ENCODE data around the gene ZNF560.

GRCh38 chr19:9507285-9507684, 8.9 kb upstream of the ZNF560 start:
- TF ChIP-seq CTCF (IDR thresholded peaks at IDR 0.05) (no peak), POLR2AphosphoS5 (IDR thresholded peaks at IDR 0.05) (no peak), EP300 (IDR thresholded peaks at IDR 0.05) (no peak), POLR2A (IDR thresholded peaks at IDR 0.05) (no peak)

Measured in gastroesophageal sphincter (tissue), 3 donors.